AG20443 (cell line): ENCODE measurements around the gene CD300C.
"Not testable (repeated sequence)": the region's sequence is repeated elsewhere in the genome, so short reads cannot be mapped to it uniquely, and the experiment has no call there.

ENCODE experiments used
- DNase-seq: peaks from one replicate; pipeline ENCODE4 v3.0.0; 2012; ENCODE audit warnings: low spot score, mixed read lengths

Gene CD300C

GRCh38 chr17:74545843-74546230 lies at the start of gene CD300C:
CD300C (minus strand) TSS chr17:74546115; CDS start chr17:74545782, 333 bp downstream.
- no peak for DNase-seq

- DNase-seq: no peak
Observed at GRCh38 chr17:74595037-74595750, 49.3 kb upstream of the CD300C start.

- no peak for DNase-seq
Observed at GRCh38 chr17:74592087-74592990, 46.4 kb upstream of the CD300C start, which contains the start of gene CD300LD. CD300LD (minus strand) TSS chr17:74592283; CDS start chr17:74592202, 81 bp downstream.

GRCh38 chr17:74591503-74591902 lies 45.6 kb upstream of the CD300C start:
- no peak for DNase-seq

GRCh38 chr17:74585711-74586110 lies 39.8 kb upstream of the CD300C start:
- no peak for DNase-seq

GRCh38 chr17:74584292-74585060 lies 38.6 kb upstream of the CD300C start:
- DNase-seq: no peak

GRCh38 chr17:74582633-74583032 lies 36.7 kb upstream of the CD300C start:
- DNase-seq: no peak

GRCh38 chr17:74579900-74580299 lies 34.0 kb upstream of the CD300C start:
- DNase-seq: no peak

- no peak for DNase-seq
Observed at GRCh38 chr17:74578979-74579378, 33.1 kb upstream of the CD300C start.

GRCh38 chr17:74574489-74575142 lies 28.7 kb upstream of the CD300C start:
- DNase-seq: no peak

- not testable (repeated sequence) for DNase-seq
Observed at GRCh38 chr17:74573635-74574034, 27.7 kb upstream of the CD300C start.

GRCh38 chr17:74573169-74573568 lies 27.3 kb upstream of the CD300C start:
- no peak for DNase-seq

- no peak for DNase-seq
Observed at GRCh38 chr17:74571621-74572270, 25.8 kb upstream of the CD300C start.

GRCh38 chr17:74569020-74570003 lies 23.4 kb upstream of the CD300C start:
- DNase-seq: peak; percentile 76

GRCh38 chr17:74568106-74568873 lies 22.4 kb upstream of the CD300C start:
- no peak for DNase-seq

- no peak for DNase-seq
Observed at GRCh38 chr17:74567397-74567796, 21.5 kb upstream of the CD300C start, which contains the start of gene CD300H. CD300H (minus strand) TSS chr17:74567509.

- peak; percentile 44 for DNase-seq
Observed at GRCh38 chr17:74566132-74566753, 20.3 kb upstream of the CD300C start.

GRCh38 chr17:74565126-74565525 lies 19.2 kb upstream of the CD300C start:
- DNase-seq: no peak

- DNase-seq: no peak
Observed at GRCh38 chr17:74563358-74563757, 17.4 kb upstream of the CD300C start.
